Skin of body (tissue), 2 donors: Measurements from ENCODE around the gene NDE1. TPM values are rescaled to one million over a fixed set of nuclear protein-coding genes. Genes with fewer than 3 reads are reported as not detected.
A peak's percentile ranks its signal among the peaks of the same experiment; 100 is the strongest.

Experiments
- DNase-seq: peaks from one replicate; lab custom pipeline; 2025; lab: John Stamatoyannopoulos, UW
- total RNA-seq: library from RNA; depleted of rRNA; stranded (reverse); fragments of >200 nt; gene quantifications from one replicate; pipeline ENCODE4 v1.2.3, GENCODE V29; 2014

NDE1 gene
- total RNA-seq, 1 donor from 2014 or later: 34.4 TPM

GRCh38 chr16:15765880-15766279 lies 115.8 kb downstream of the NDE1 start:
- peak; percentile 12 for DNase-seq

- no peak for DNase-seq
Observed at GRCh38 chr16:15766918-15767317, 116.9 kb downstream of the NDE1 start.

GRCh38 chr16:15768201-15768600 lies 118.2 kb downstream of the NDE1 start:
- DNase-seq: no peak

GRCh38 chr16:15769239-15769638 lies 119.2 kb downstream of the NDE1 start:
- DNase-seq: no peak

- no peak for DNase-seq
Observed at GRCh38 chr16:15770107-15770506, 120.1 kb downstream of the NDE1 start.

- no peak for DNase-seq
Observed at GRCh38 chr16:15770512-15770911, 120.5 kb downstream of the NDE1 start.

GRCh38 chr16:15771694-15772093 lies 121.6 kb downstream of the NDE1 start:
- no peak for DNase-seq

- no peak for DNase-seq
Observed at GRCh38 chr16:15772579-15773293, 122.7 kb downstream of the NDE1 start.

GRCh38 chr16:15773968-15774367 lies 123.9 kb downstream of the NDE1 start:
- DNase-seq: no peak

- no peak for DNase-seq
Observed at GRCh38 chr16:15775209-15775608, 125.2 kb downstream of the NDE1 start.

- DNase-seq: peak; percentile 2
Observed at GRCh38 chr16:15775663-15776304, 125.7 kb downstream of the NDE1 start.

Other genes starting within 250 kb of the NDE1 start
- gene BMERB1, start 215.7 kb upstream of the NDE1 start, total RNA-seq: 26.4 TPM
- 31.5 TPM for gene MARF1, start 7.1 kb upstream of the NDE1 start, total RNA-seq
- 23.3 TPM for gene MYH11, start 206.8 kb downstream of the NDE1 start, total RNA-seq
- 34.7 TPM for gene CEP20, start 238.4 kb downstream of the NDE1 start, total RNA-seq